ENCODE data around the gene MRPS6.

DNA sequence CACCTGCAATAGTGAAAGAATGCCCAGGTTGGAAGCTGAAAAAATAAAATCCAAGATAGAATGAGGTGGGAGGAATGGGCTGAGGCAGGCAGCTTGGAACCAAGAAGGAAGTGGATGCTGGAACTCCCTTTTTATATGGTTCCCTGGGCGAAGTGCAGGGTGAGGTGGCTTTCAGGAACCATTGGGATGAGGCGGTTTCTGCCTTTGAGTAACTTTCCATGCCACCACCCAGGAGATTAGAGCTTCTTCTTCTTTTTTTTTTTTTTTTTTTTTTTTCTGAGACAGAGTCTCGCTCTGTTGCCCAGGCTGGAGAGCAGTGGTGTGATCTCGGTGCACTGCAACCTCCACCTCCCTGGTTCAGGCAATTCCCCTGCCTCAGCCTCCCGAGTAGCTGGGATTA lies 17.8 kb upstream of the MRPS6 start:
- no peak for TF ChIP-seq CTCF (conservative IDR thresholded peaks at IDR 0.05 in 1 of 2, IDR thresholded peaks at IDR 0.05 in 1 of 2; ENCODE audit: extremely low read depth in 1 of 2, insufficient read depth in 1 of 2, low read depth in 1 of 2, low read length in 2 of 2)
- no peak for TF ChIP-seq EZH2 (IDR thresholded peaks at IDR 0.05; ENCODE audit: borderline replicate concordance, low read length)
